Loucy (cell line): ENCODE results near the gene DSCAML1.

Experiments
- H2AFZ ChIP-seq: fragments of 200-600 bp; sonication (generic); 2 replicates; pipeline ENCODE4 v1.6.0; 2016; ENCODE audit warnings: antibody characterized with exemption, mild to moderate bottlenecking, low read length, moderate library complexity
- H3F3A ChIP-seq: fragments of 200-600 bp; 2 replicates; pipeline ENCODE4 v1.6.0; 2016; ENCODE audit warnings: antibody characterized with exemption, low read depth, mild to moderate bottlenecking
- H3K27me3 ChIP-seq: fragments of 200-600 bp; sonication (generic); 2 replicates; pipeline ENCODE4 v1.6.1; 2014; ENCODE audit warnings: low read length, mild to moderate bottlenecking; ENCODE audit not compliant: insufficient read depth, poor library complexity, severe bottlenecking
- H3K36me3 ChIP-seq: fragments of 200-600 bp; sonication (generic); 2 replicates; pipeline ENCODE4 v1.6.1; 2016; ENCODE audit warnings: low read length; ENCODE audit not compliant: insufficient read depth
- H3K4me1 ChIP-seq: fragments of 200-600 bp; sonication (generic); 2 replicates; pipeline ENCODE4 v1.5.1; 2014; ENCODE audit warnings: low read length, mild to moderate bottlenecking; ENCODE audit not compliant: insufficient read depth, poor library complexity, severe bottlenecking
- H3K4me2 ChIP-seq: fragments of 200-600 bp; sonication (generic); 2 replicates; pipeline ENCODE4 v1.6.0; 2014; ENCODE audit warnings: antibody characterized with exemption, low read length, low read depth, mild to moderate bottlenecking; ENCODE audit not compliant: poor library complexity, severe bottlenecking
- H3K4me3 ChIP-seq: fragments of 200-600 bp; sonication (generic); 2 replicates; pipeline ENCODE4 v1.5.1; 2014; ENCODE audit warnings: low read length, mild to moderate bottlenecking, mixed read lengths; ENCODE audit not compliant: poor library complexity, severe bottlenecking
- H3K79me2 ChIP-seq: fragments of 200-600 bp; sonication (generic); 2 replicates; pipeline ENCODE4 v1.6.1; 2014; ENCODE audit warnings: low read length; ENCODE audit not compliant: insufficient read depth
- H3K9ac ChIP-seq: fragments of 200-600 bp; sonication (generic); 2 replicates; pipeline ENCODE4 v1.6.0; 2014; ENCODE audit warnings: mild to moderate bottlenecking, low read depth, low read length, moderate library complexity; ENCODE audit not compliant: poor library complexity, severe bottlenecking
- H3K9me2 ChIP-seq: fragments of 200-600 bp; sonication (generic); replicated peaks from 2 replicates; pipeline ENCODE4 v1.6.1; 2016; ENCODE audit warnings: low read depth, low read length, mixed read lengths
- H3K9me3 ChIP-seq: fragments of 200-600 bp; sonication (generic); 2 replicates; pipeline ENCODE4 v1.6.1; 2014; ENCODE audit warnings: mild to moderate bottlenecking, antibody characterized with exemption, low read length, low read depth; ENCODE audit not compliant: insufficient read depth
- H4K20me1 ChIP-seq: fragments of 200-600 bp; sonication (generic); 2 replicates; pipeline ENCODE4 v1.6.0; 2014; ENCODE audit warnings: antibody characterized with exemption, low read length, mild to moderate bottlenecking; ENCODE audit not compliant: insufficient read depth, poor library complexity, severe bottlenecking
- EZH2phosphoT487 ChIP-seq: fragments of 200-600 bp; IDR thresholded peaks from 2 replicates; pipeline ENCODE4 v1.6.1; 2018; ENCODE audit warnings: antibody characterized with exemption, mild to moderate bottlenecking, moderate library complexity, borderline replicate concordance
- TF ChIP-seq, protein P1 (sequence below): fragments of 200-600 bp; sonication (generic); conservative IDR thresholded peaks from 2 replicates; pipeline ENCODE4 v1.5.1; 2014; ENCODE audit warnings: mild to moderate bottlenecking, antibody characterized with exemption, low read length

DSCAML1 gene

GRCh38 chr11:117459979-117460300 is 337.1 kb downstream of the DSCAML1 start:
- Histone ChIP-seq H3K4me2 (no peak overlapping the region), H3K4me1 (no peaks in the 10 kb centered on the region), H3K36me3 (no peaks in the 10 kb centered on the region), H3K4me3 (no peak overlapping the region), H4K20me1 (no peaks in the 10 kb centered on the region), H2AFZ (no peak overlapping the region), H3K9me3 (no peaks in the 10 kb centered on the region), H3K27me3 (no peaks in the 10 kb centered on the region), H3K9ac (no peak overlapping the region), H3K79me2 (no peaks in the 10 kb centered on the region), H3K9me2 (no peaks in the 10 kb centered on the region), H3F3A (no peaks in the 10 kb centered on the region)
- TF ChIP-seq EZH2phosphoT487: no peak
- TF ChIP-seq, protein P1, sequence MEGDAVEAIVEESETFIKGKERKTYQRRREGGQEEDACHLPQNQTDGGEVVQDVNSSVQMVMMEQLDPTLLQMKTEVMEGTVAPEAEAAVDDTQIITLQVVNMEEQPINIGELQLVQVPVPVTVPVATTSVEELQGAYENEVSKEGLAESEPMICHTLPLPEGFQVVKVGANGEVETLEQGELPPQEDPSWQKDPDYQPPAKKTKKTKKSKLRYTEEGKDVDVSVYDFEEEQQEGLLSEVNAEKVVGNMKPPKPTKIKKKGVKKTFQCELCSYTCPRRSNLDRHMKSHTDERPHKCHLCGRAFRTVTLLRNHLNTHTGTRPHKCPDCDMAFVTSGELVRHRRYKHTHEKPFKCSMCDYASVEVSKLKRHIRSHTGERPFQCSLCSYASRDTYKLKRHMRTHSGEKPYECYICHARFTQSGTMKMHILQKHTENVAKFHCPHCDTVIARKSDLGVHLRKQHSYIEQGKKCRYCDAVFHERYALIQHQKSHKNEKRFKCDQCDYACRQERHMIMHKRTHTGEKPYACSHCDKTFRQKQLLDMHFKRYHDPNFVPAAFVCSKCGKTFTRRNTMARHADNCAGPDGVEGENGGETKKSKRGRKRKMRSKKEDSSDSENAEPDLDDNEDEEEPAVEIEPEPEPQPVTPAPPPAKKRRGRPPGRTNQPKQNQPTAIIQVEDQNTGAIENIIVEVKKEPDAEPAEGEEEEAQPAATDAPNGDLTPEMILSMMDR: no peak

DNA sequence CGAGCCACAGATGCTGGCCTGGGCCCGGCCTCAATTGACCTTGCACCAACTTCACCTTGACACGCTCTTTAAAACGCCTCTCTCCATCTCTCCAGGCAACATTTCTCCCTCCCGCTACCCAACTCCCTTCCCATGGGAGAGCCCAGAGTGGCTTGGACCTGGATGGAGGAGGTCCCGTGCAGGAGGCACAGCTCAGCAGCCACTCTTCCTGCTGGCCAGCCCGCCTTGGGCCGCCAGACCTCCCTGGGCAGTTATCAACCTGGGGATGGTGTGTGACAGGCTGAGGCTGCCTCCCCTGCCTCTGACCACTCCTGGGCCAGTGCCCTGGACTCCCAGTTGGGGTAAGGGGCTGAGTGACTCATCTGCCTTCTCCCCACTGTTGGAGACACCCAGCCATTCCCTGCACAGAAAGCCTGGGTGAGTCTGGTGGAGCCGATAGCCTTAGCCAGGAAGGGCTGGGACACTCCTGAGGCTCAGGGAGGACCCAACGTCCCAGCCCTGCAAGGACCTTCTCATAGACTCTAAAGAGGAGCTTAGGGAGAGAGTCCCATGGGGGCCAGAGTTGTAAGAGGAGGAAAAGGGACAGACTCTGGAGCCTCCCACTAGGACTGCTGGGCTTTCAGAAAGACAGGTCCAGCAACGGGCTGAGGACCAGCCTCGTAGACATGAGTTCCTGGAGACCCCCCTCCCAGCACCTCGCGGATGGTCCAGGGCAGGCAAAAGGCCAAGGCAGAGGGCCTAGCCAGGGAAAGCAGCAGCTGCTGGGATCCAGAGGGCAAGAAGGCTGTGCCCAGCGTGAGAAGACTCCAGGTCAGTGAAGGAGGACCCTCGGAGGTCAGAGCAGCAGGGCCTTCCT is 337.7 kb downstream of the DSCAML1 start:
- Histone ChIP-seq H3K9me3 (no peaks in the 10 kb centered on the region), H3K36me3 (no peaks in the 10 kb centered on the region), H3K4me3 (no peak overlapping the region), H3K4me1 (no peaks in the 10 kb centered on the region), H3F3A (no peaks in the 10 kb centered on the region), H3K9ac (no peak overlapping the region), H3K9me2 (no peaks in the 10 kb centered on the region), H3K27me3 (no peaks in the 10 kb centered on the region), H3K4me2 (no peak overlapping the region), H3K79me2 (no peaks in the 10 kb centered on the region), H2AFZ (no peak overlapping the region), H4K20me1 (no peaks in the 10 kb centered on the region)
- no peak for TF ChIP-seq EZH2phosphoT487
- TF ChIP-seq, protein P1: no peak

DNA sequence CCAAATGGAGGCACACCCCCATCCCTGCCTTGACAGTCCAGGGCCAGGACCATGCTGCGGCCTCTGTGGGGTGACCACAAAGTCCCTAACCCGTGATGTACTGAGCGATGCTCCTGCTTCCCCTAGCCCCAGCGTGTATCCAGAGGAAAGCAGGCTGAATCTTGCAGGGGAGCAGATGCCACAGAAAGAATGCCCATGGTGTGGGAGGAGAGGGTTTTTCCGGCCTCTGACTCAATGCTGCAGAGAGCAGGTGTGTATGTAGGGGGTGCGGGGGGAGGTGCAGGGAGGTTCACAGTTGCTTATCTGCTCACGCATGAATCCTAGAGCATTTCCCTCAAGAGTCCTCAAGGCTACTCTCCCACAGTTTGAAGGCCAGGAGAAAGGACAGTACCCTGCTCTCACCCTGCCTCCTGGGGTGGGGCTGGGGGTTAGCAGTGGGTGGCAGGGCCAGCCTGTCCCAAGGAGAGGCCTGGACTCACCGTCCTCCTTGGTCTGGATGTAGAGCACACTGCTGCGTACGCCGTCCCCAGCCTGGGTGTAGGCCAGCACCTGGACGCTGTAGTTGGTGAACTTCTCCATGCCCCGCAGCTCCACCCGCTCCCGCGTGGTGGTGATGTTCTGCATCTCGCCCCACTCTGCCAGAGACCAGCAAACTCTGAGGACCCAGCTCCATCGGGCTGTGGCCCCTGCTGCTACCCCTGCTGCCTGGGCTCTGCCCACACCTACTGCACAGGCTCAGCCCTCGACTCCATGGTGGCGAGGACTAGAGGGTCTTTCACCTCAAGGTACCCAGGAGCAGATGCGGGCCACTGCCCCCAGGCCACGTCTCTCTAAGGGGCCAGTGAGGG is 338.5 kb downstream of the DSCAML1 start:
- H3K9me2 ChIP-seq: no peaks in the 10 kb centered on the region
- no peak overlapping the region for H3K9ac ChIP-seq
- H3F3A ChIP-seq: no peaks in the 10 kb centered on the region
- no peaks in the 10 kb centered on the region for H4K20me1 ChIP-seq
- H3K36me3 ChIP-seq: no peaks in the 10 kb centered on the region
- H3K4me1 ChIP-seq: no peaks in the 10 kb centered on the region
- no peaks in the 10 kb centered on the region for H3K79me2 ChIP-seq
- TF ChIP-seq, protein P1: no peak
- H3K4me2 ChIP-seq: no peak overlapping the region
- H3K27me3 ChIP-seq: no peaks in the 10 kb centered on the region
- no peaks in the 10 kb centered on the region for H3K9me3 ChIP-seq
- H2AFZ ChIP-seq: no peak overlapping the region
- H3K4me3 ChIP-seq: no peak overlapping the region
